CD4-positive, CD25-positive, alpha-beta regulatory T cell (primary cell): ENCODE measurements around the gene BACE2. TPM values are rescaled to one million over a fixed set of nuclear protein-coding genes. Genes with fewer than 3 reads are reported as not detected.

Source experiments
- ATAC-seq, 2 donors: fragments of 150-1000 bp; cut with Tn5 transposase; one replicate each; pipeline ENCODE4 v1.10.0; 2021; ENCODE audit warnings: low read depth in 2 of 2, moderate number of reproducible peaks in 2 of 2, moderate library complexity in 1 of 2
- DNase-seq, 3 donors: peaks; one replicate each; pipeline versions ENCODE4 v3.0.0 to v3.0.0-alpha.2; 2012 to 2022; ENCODE audit warnings: mixed read lengths in 1 of 3
- H3K27ac ChIP-seq: one replicate; pipeline ENCODE4 v1.7.0; 2013; ENCODE audit warnings: mild to moderate bottlenecking, low read length; ENCODE audit not compliant: insufficient read depth, poor library complexity, severe bottlenecking
- H3K27me3 ChIP-seq: one replicate; pipeline ENCODE4 v1.7.0; 2013; ENCODE audit warnings: low read length; ENCODE audit not compliant: control insufficient read depth, insufficient read depth
- H3K36me3 ChIP-seq: one replicate; pipeline ENCODE4 v1.7.0; 2013; ENCODE audit warnings: mild to moderate bottlenecking, low read length, moderate library complexity; ENCODE audit not compliant: control insufficient read depth, insufficient read depth
- H3K4me1 ChIP-seq: 2 replicates; pipeline ENCODE4 v1.7.0; 2013; ENCODE audit warnings: mild to moderate bottlenecking, low read length; ENCODE audit not compliant: insufficient read depth, control insufficient read depth, poor library complexity, severe bottlenecking
- H3K4me3 ChIP-seq: one replicate; pipeline ENCODE4 v1.7.0; 2013; ENCODE audit warnings: low read depth, mild to moderate bottlenecking, low read length, moderate library complexity
- H3K9me3 ChIP-seq, 2 experiments: 1 replicate in 1 of 2; 2 replicates in 1 of 2; pipeline ENCODE4 v1.7.0; 2013; ENCODE audit warnings: low read length in 2 of 2, mild to moderate bottlenecking in 1 of 2, moderate library complexity in 1 of 2; ENCODE audit not compliant: control insufficient read depth in 2 of 2
- H3K27ac Mint-ChIP-seq, 3 donors: one replicate each; pipeline ENCODE4 v1.8.0; 2020 to 2022; ENCODE audit warnings: mild to moderate bottlenecking in 3 of 3, mixed read lengths in 3 of 3, moderate library complexity in 2 of 3
- H3K27me3 Mint-ChIP-seq: one replicate; pipeline ENCODE4 v1.8.0; 2022; ENCODE audit warnings: mild to moderate bottlenecking, mixed read lengths
- H3K36me3 Mint-ChIP-seq: one replicate; pipeline ENCODE4 v1.8.0; 2020; ENCODE audit warnings: mixed read lengths
- H3K4me1 Mint-ChIP-seq, 4 donors: one replicate each; pipeline ENCODE4 v1.8.0; 2020 to 2022; ENCODE audit warnings: mixed read lengths in 4 of 4, mild to moderate bottlenecking in 1 of 4
- H3K4me3 Mint-ChIP-seq, 4 donors: one replicate each; pipeline ENCODE4 v1.8.0; 2020 to 2022; ENCODE audit warnings: mild to moderate bottlenecking in 4 of 4, mixed read lengths in 4 of 4, moderate library complexity in 3 of 4
- H3K9me3 Mint-ChIP-seq, 7 donors: one replicate each; pipeline ENCODE4 v1.8.0; 2020 to 2022; ENCODE audit warnings: mixed read lengths in 7 of 7, mild to moderate bottlenecking in 3 of 7, moderate library complexity in 2 of 7
- polyA plus RNA-seq, 4 donors: library from polyadenylated mRNA; unstranded; fragments of 300-500 nt; fragmentation: Illumina TruSeq; gene quantifications; one replicate each; pipeline ENCODE4 v1.2.3, GENCODE V29; 2021
- total RNA-seq: library from RNA; stranded (reverse); gene quantifications from one replicate; pipeline ENCODE4 v1.2.3, GENCODE V29; 2022

BACE2 gene
- total and polyA plus RNA-seq, 5 donors from 2014 or later, result 0.70 to 2.5 (median 1.1) TPM

DNA sequence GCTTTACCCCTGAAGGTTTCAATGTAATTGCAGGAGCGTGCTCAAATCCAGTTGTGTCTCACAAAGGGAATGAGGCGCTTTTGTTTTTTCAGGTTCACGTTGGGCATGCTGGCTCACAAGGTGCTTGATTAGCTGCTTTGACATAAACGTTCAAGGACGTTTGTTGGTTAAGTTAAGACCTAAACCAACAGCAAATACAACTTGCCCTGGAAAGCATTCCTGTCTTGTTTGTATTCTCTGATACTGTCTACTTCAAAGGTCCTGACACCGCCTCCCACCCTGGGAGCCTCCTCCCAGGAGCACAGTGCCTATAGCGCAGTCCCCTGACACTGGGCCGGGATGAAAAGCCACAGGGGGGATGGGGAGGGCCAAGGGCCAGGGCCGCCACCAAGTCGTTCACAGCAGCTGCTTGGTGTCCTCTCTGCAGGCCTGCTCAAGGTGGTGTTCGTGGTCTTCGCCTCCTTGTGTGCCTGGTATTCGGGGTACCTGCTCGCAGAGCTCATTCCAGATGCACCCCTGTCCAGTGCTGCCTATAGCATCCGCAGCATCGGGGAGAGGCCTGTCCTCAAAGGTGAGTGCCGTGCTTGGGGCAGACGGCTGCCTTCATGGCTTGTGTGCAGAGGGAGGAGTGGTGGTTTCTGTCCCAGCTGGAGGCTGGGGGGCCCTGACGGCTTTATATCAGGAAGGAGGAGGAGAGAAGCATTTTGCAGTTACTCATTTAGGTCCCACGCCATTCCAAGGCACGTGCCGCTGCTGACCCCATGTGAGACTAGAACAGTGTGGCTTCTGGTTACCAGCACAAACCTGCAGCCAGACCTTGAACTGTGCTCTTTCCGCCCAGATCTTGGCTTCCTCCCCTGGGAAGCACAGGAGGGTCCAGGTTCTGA, 154.8 kb downstream of the BACE2 start:
- Mint-ChIP-seq H3K9me3 (peaks cover 0 to 2% (median 0%) of the 10 kb centered on the region in 7 donors), H3K4me3 (no peak overlapping the region), H3K27me3 (peaks cover 13% of the 10 kb centered on the region), H3K4me1 (no peaks in the 10 kb centered on the region), H3K27ac (no peak overlapping the region), H3K36me3 (no peaks in the 10 kb centered on the region)
- Histone ChIP-seq H3K36me3 (no peaks in the 10 kb centered on the region), H3K27ac (no peak overlapping the region), H3K4me1 (no peaks in the 10 kb centered on the region), H3K27me3 (peaks cover 4% of the 10 kb centered on the region), H3K4me3 (no peak overlapping the region), H3K9me3 (no peaks in the 10 kb centered on the region)
- DNase-seq, result no peak
- no peak for ATAC-seq

DNA sequence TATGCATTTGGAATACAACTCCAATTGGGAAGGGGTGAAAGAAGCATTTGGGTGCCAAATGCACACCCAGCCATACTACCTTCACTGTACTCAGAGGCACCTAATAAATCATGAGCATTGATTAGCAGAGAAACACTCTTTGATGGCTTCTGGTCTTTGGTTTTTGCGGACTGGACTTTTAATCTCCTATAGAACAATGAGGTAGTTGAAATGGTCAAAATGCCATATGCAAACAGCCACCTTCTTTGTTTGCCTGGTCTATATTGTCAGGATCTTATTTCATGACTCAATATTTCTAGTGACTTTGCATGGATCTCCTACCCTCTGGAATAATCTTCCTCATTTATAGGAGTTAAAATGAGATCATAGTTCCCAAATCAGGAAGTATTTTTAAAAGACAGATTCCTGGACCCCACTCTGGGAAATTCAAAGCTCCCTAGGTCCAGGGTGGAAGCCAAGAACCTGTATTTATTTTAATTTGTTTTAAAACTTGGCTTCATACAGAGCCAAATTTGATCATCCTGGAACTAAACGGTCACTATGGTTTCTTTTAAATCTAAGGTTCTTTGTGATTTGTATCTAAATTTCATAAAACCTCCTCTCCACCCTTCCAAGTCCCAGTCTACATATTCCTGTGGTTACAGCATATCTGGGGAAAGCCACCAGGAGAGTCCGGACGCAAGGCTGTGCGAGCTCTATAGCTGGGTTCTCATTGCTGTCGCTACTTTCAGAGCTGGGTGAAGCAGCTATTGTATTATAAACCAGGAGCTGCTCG, 157.4 kb downstream of the BACE2 start:
- Histone ChIP-seq H3K27ac (no peak overlapping the region), H3K36me3 (no peaks in the 10 kb centered on the region), H3K9me3 (no peaks in the 10 kb centered on the region), H3K4me3 (no peak overlapping the region), H3K27me3 (no peaks in the 10 kb centered on the region), H3K4me1 (no peaks in the 10 kb centered on the region)
- Mint-ChIP-seq H3K4me1 (no peaks in the 10 kb centered on the region), H3K4me3 (no peak overlapping the region), H3K27ac (no peak overlapping the region), H3K36me3 (no peaks in the 10 kb centered on the region), H3K9me3 (peaks cover 0 to 2% (median 0%) of the 10 kb centered on the region in 7 donors), H3K27me3 (peaks cover 10% of the 10 kb centered on the region)
- DNase-seq (no peak), ATAC-seq (no peak)

DNA sequence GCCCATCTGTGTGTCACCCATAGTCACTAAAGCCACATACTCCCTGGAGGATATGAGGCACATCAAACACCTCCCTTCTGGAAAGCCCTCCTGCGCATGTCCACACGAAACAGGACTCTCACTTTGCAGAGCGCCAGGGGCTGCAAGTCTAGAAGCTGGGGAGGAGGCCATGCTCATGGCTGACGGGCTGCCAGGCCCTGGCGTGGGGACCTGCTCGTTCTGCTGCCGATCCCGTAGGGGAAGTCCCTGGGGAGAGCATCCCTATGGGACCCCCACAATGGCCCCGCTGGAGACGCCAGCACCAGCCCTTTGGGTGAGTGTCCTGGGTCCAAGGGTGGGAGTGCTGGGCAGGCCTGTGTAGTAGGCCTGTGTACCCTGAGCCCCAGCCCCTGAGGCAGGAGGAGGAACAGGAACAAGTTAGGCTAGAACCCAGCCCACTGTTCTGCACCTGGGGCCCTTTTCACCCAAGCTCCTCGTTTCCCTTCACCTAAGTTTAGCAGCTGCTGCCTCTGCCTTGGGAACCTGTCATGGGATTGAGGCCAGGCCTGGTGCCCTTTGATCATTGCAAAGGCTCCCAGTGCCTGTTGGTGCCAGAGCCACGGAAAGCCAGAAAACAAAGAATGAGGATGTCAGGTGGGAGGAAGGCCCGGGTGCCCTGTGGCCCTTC, 158.6 kb downstream of the BACE2 start:
- Histone ChIP-seq H3K27ac (no peak overlapping the region), H3K4me3 (no peak overlapping the region), H3K27me3 (no peaks in the 10 kb centered on the region), H3K9me3 (no peaks in the 10 kb centered on the region), H3K36me3 (no peaks in the 10 kb centered on the region), H3K4me1 (no peaks in the 10 kb centered on the region)
- no peak for ATAC-seq
- H3K4me1 Mint-ChIP-seq, result no peaks in the 10 kb centered on the region
- H3K36me3 Mint-ChIP-seq, result no peaks in the 10 kb centered on the region
- DNase-seq, result no peak
- H3K27me3 Mint-ChIP-seq, result peaks cover 14% of the 10 kb centered on the region
- H3K9me3 Mint-ChIP-seq, result peaks cover 0 to 2% (median 0%) of the 10 kb centered on the region in 7 donors
- H3K4me3 Mint-ChIP-seq, result no peak overlapping the region
- H3K27ac Mint-ChIP-seq, result peak overlapping the region in 1 of 3 donors; percentile 63

DNA sequence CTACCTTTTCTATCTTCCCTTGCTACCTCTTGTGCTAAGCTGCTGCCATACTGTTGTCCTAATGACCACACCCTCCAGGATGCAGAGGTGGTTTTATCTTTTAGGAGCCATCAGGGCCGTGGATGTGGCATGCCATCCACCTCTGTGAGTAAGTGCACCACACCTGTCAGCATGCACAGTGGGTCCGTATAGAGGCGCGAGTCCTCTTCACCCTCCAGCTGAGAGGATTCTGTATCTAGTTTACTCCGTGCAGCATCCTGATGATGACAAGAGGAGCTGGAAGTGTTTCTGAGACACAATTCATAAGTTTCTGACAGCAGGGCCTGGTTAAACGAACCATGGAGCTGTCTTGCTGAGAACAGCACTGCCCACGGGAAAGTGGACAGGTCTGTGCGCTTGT, 159.8 kb downstream of the BACE2 start:
- Histone ChIP-seq H3K27ac (no peak overlapping the region), H3K4me3 (no peak overlapping the region), H3K27me3 (peaks cover 2% of the 10 kb centered on the region), H3K36me3 (no peaks in the 10 kb centered on the region), H3K9me3 (no peaks in the 10 kb centered on the region), H3K4me1 (no peaks in the 10 kb centered on the region)
- Mint-ChIP-seq H3K9me3 (peaks cover 0 to 2% (median 0%) of the 10 kb centered on the region in 7 donors), H3K27me3 (peaks cover 17% of the 10 kb centered on the region), H3K36me3 (no peaks in the 10 kb centered on the region), H3K27ac (no peak overlapping the region), H3K4me3 (no peak overlapping the region), H3K4me1 (no peaks in the 10 kb centered on the region)
- DNase-seq (no peak), ATAC-seq (no peak)

DNA sequence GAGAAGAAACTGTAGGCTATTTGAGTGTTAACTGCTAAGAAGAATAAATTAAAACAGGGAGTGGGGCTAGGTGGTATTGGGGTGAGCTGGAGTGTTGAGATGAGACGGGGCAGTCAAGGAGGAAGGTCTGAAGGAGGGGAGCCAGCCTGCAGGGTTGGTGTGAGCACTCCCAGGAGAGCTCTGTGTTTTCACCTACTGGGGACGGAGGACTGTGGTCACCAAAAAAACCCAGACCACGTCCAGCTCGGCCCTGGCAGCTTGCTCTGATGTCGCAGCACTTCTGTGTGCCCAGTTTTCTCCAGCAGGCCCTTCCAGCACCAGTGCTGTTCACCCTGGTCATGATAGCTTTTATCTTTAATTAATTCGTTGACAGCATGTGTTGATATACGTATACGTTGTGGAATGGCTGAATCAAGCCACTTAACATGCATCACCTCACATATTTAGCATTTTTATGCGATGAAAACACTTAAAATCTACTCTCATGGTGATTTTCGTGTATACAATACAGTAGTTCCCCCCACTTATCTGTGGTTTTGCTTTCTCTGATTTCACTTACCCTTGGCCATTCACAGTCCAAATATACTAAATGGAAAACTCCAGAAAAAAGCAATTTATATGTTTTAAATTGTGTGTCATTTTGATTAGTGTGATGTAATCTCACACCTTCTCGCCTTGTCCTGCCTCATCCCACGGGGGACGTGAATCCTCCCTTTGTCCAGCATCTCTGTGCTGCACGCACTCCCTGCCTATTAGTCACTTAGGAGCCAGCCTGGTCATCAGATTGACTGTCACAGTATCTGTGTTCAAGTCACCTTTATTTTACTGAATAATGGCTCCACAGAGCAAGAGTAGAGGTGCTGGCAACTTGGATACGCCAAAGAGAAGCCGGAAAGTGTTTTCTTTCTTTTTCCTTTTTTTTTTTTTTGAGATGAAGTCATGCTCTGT, 161.0 kb downstream of the BACE2 start:
- Histone ChIP-seq H3K27me3 (peaks cover 3% of the 10 kb centered on the region), H3K4me1 (no peaks in the 10 kb centered on the region), H3K27ac (no peak overlapping the region), H3K9me3 (peaks cover 0 to 1% of the 10 kb centered on the region in 2 experiments), H3K36me3 (no peaks in the 10 kb centered on the region), H3K4me3 (no peak overlapping the region)
- DNase-seq (no peak), ATAC-seq (no peak)
- no peak overlapping the region for H3K4me3 Mint-ChIP-seq
- no peak overlapping the region for H3K27ac Mint-ChIP-seq
- H3K4me1 Mint-ChIP-seq, result no peaks in the 10 kb centered on the region
- peaks cover 0 to 6% (median 2%) of the 10 kb centered on the region in 7 donors for H3K9me3 Mint-ChIP-seq
- no peaks in the 10 kb centered on the region for H3K36me3 Mint-ChIP-seq
- H3K27me3 Mint-ChIP-seq, result peaks cover 26% of the 10 kb centered on the region

Other genes starting within 250 kb of the BACE2 start
- not detected for gene FAM3B, start 148.6 kb downstream of the BACE2 start, total RNA-seq
- gene FAM3B, start 148.6 kb downstream of the BACE2 start, polyA plus RNA-seq, result not detected
- gene MX2, start 193.9 kb downstream of the BACE2 start, total RNA-seq, result 119 TPM
- gene MX2, start 193.9 kb downstream of the BACE2 start, polyA plus RNA-seq, result 10 to 100 TPM; 34.8 to 52.7 (median 44.0) TPM